ENCODE data around the gene GPD2.

The GPD2 gene

DNA sequence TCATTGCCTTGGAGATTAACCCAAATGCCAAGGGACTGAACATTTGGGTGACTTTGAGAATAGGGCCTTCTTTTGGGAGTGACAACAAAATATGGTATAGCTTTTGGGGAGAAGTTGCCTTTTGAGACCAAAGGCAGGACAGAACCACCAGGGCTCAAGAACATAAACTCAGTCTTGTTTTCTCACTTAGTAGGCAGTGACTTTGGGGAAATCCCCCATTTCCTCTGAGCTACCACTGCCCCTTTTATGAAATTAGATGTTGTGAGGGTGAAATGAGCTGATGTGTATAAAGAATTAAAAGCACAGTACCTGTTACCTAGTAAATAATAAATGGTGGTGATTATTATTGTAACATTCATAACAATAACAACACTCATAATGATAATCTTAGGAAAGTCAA is 36.5 kb downstream of the GPD2 start (continued):
- TF ChIP-seq, protein P1, sequence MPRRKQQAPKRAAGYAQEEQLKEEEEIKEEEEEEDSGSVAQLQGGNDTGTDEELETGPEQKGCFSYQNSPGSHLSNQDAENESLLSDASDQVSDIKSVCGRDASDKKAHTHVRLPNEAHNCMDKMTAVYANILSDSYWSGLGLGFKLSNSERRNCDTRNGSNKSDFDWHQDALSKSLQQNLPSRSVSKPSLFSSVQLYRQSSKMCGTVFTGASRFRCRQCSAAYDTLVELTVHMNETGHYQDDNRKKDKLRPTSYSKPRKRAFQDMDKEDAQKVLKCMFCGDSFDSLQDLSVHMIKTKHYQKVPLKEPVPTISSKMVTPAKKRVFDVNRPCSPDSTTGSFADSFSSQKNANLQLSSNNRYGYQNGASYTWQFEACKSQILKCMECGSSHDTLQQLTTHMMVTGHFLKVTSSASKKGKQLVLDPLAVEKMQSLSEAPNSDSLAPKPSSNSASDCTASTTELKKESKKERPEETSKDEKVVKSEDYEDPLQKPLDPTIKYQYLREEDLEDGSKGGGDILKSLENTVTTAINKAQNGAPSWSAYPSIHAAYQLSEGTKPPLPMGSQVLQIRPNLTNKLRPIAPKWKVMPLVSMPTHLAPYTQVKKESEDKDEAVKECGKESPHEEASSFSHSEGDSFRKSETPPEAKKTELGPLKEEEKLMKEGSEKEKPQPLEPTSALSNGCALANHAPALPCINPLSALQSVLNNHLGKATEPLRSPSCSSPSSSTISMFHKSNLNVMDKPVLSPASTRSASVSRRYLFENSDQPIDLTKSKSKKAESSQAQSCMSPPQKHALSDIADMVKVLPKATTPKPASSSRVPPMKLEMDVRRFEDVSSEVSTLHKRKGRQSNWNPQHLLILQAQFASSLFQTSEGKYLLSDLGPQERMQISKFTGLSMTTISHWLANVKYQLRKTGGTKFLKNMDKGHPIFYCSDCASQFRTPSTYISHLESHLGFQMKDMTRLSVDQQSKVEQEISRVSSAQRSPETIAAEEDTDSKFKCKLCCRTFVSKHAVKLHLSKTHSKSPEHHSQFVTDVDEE (CRISPR knock-in tag; IDR thresholded peaks at IDR 0.05) = no peak
- TF ChIP-seq SNAI2 (CRISPR knock-in tag; IDR thresholded peaks at IDR 0.05) (no peak), CSDC2 (CRISPR knock-in tag; IDR thresholded peaks at IDR 0.05) (no peak), PPARA (CRISPR knock-in tag; IDR thresholded peaks at IDR 0.05; ENCODE audit: borderline replicate concordance) (no peak), GLIS3 (CRISPR knock-in tag; IDR thresholded peaks at IDR 0.05) (no peak), ZFP30 (CRISPR knock-in tag; IDR thresholded peaks at IDR 0.05) (no peak)
- TF ChIP-seq, protein P2, sequence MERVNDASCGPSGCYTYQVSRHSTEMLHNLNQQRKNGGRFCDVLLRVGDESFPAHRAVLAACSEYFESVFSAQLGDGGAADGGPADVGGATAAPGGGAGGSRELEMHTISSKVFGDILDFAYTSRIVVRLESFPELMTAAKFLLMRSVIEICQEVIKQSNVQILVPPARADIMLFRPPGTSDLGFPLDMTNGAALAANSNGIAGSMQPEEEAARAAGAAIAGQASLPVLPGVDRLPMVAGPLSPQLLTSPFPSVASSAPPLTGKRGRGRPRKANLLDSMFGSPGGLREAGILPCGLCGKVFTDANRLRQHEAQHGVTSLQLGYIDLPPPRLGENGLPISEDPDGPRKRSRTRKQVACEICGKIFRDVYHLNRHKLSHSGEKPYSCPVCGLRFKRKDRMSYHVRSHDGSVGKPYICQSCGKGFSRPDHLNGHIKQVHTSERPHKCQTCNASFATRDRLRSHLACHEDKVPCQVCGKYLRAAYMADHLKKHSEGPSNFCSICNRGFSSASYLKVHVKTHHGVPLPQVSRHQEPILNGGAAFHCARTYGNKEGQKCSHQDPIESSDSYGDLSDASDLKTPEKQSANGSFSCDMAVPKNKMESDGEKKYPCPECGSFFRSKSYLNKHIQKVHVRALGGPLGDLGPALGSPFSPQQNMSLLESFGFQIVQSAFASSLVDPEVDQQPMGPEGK (CRISPR knock-in tag; IDR thresholded peaks at IDR 0.05; ENCODE audit: borderline replicate concordance) = no peak

DNA sequence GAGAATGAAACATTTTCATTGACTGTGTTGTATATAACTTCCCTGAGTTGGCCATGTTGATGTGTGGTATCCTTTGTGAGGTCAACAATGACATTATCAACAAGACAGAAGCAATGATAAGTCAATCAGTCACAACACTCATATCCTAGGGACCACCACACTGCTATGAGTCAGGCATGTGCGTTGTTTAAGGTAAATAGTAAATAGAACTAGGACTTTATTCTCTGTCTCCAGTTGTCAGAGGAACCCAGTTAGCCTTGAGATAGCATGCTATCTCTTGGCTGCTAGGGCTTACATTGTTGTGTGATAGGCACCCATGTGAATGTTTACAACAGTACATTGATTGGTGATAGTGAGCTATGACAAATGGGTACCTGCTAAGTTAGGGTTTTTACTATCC is 37.3 kb downstream of the GPD2 start:
- TF ChIP-seq ZNF565 (CRISPR knock-in tag; conservative IDR thresholded peaks at IDR 0.05; ENCODE audit: low read depth) = no peak
- no peak for TF ChIP-seq RARB (CRISPR knock-in tag; IDR thresholded peaks at IDR 0.05)
- TF ChIP-seq ZC3H10 (CRISPR knock-in tag; IDR thresholded peaks at IDR 0.05) = no peak
- no peak for TF ChIP-seq SNAI2 (CRISPR knock-in tag; IDR thresholded peaks at IDR 0.05)
- no peak for ATAC-seq

DNA sequence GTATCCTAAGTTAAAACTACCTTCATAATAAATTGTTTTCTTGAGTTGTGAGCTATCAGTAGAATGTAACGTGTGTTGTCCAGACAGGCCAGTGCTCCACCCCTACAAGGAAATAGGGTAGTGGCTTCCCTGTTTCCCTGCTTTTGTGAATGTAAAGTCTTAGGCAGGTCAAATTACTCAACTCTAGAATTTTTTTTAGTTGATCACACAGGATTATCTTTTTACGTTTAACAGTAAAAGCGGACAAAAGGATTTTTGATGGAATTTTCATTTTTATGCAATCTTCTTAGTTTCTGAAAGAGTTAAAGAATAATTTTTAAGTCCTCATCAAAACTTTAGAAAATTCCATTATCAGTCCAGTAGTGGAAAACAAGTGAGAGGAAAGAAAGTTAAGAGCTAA is 38.2 kb downstream of the GPD2 start:
- ATAC-seq = no peak
- TF ChIP-seq ZC3H10 (CRISPR knock-in tag; IDR thresholded peaks at IDR 0.05) = no peak
- no peak for TF ChIP-seq ZNF70 (CRISPR knock-in tag; IDR thresholded peaks at IDR 0.05)
- TF ChIP-seq ARNTL (CRISPR knock-in tag; IDR thresholded peaks at IDR 0.05; ENCODE audit: borderline replicate concordance, low read depth) = no peak
- no peak for TF ChIP-seq GLIS3 (CRISPR knock-in tag; IDR thresholded peaks at IDR 0.05)
- TF ChIP-seq ZNF8 (CRISPR knock-in tag; IDR thresholded peaks at IDR 0.05) = no peak
- no peak for TF ChIP-seq CSDC2 (CRISPR knock-in tag; IDR thresholded peaks at IDR 0.05)
- TF ChIP-seq, protein P2 (CRISPR knock-in tag; IDR thresholded peaks at IDR 0.05; ENCODE audit: borderline replicate concordance) = no peak
- TF ChIP-seq, protein P3, sequence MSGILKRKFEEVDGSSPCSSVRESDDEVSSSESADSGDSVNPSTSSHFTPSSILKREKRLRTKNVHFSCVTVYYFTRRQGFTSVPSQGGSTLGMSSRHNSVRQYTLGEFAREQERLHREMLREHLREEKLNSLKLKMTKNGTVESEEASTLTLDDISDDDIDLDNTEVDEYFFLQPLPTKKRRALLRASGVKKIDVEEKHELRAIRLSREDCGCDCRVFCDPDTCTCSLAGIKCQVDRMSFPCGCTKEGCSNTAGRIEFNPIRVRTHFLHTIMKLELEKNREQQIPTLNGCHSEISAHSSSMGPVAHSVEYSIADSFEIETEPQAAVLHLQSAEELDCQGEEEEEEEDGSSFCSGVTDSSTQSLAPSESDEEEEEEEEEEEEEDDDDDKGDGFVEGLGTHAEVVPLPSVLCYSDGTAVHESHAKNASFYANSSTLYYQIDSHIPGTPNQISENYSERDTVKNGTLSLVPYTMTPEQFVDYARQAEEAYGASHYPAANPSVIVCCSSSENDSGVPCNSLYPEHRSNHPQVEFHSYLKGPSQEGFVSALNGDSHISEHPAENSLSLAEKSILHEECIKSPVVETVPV (CRISPR knock-in tag; IDR thresholded peaks at IDR 0.05) = no peak
- TF ChIP-seq, protein P4, sequence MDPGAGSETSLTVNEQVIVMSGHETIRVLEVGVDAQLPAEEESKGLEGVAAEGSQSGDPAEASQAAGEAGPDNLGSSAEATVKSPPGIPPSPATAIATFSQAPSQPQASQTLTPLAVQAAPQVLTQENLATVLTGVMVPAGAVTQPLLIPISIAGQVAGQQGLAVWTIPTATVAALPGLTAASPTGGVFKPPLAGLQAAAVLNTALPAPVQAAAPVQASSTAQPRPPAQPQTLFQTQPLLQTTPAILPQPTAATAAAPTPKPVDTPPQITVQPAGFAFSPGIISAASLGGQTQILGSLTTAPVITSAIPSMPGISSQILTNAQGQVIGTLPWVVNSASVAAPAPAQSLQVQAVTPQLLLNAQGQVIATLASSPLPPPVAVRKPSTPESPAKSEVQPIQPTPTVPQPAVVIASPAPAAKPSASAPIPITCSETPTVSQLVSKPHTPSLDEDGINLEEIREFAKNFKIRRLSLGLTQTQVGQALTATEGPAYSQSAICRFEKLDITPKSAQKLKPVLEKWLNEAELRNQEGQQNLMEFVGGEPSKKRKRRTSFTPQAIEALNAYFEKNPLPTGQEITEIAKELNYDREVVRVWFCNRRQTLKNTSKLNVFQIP (CRISPR knock-in tag; IDR thresholded peaks at IDR 0.05; ENCODE audit: borderline replicate concordance, low read depth) = no peak
- TF ChIP-seq RARB (CRISPR knock-in tag; IDR thresholded peaks at IDR 0.05) = no peak
- no peak for TF ChIP-seq TCF4 (CRISPR knock-in tag; IDR thresholded peaks at IDR 0.05; ENCODE audit: borderline replicate concordance)
- no peak for TF ChIP-seq ISL1 (CRISPR knock-in tag; IDR thresholded peaks at IDR 0.05)
- no peak for TF ChIP-seq PPARA (CRISPR knock-in tag; IDR thresholded peaks at IDR 0.05; ENCODE audit: borderline replicate concordance)
- TF ChIP-seq, protein P5, sequence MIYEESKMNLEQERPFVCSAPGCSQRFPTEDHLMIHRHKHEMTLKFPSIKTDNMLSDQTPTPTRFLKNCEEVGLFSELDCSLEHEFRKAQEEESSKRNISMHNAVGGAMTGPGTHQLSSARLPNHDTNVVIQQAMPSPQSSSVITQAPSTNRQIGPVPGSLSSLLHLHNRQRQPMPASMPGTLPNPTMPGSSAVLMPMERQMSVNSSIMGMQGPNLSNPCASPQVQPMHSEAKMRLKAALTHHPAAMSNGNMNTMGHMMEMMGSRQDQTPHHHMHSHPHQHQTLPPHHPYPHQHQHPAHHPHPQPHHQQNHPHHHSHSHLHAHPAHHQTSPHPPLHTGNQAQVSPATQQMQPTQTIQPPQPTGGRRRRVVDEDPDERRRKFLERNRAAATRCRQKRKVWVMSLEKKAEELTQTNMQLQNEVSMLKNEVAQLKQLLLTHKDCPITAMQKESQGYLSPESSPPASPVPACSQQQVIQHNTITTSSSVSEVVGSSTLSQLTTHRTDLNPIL (CRISPR knock-in tag; IDR thresholded peaks at IDR 0.05; ENCODE audit: low read depth) = no peak
- TF ChIP-seq TOX (CRISPR knock-in tag; IDR thresholded peaks at IDR 0.05; ENCODE audit: borderline replicate concordance) = no peak
- TF ChIP-seq, protein P1 (CRISPR knock-in tag; IDR thresholded peaks at IDR 0.05) = no peak
- no peak for TF ChIP-seq SNAI2 (CRISPR knock-in tag; IDR thresholded peaks at IDR 0.05)
- TF ChIP-seq BACH2 (CRISPR knock-in tag; IDR thresholded peaks at IDR 0.05; ENCODE audit: borderline replicate concordance) = no peak
- no peak for TF ChIP-seq OSR1 (CRISPR knock-in tag; IDR thresholded peaks at IDR 0.05)
- TF ChIP-seq ESRRG (CRISPR knock-in tag; IDR thresholded peaks at IDR 0.05) = no peak

All from SK-N-SH treated with all-trans-retinoic acid at 6 μM for 48 hours (cell line).